CD4-positive, alpha-beta memory T cell (primary cell): ENCODE measurements around the gene PLA1A. TPM values are rescaled to one million over a fixed set of nuclear protein-coding genes. Genes with fewer than 3 reads are reported as not detected.
"Not testable (repeated sequence)": the region's sequence is repeated elsewhere in the genome, so short reads cannot be mapped to it uniquely, and the experiment has no call there.

Experiments used
- CTCF ChIA-PET: fragments of 350-600 bp; sonication (Branson Sonifier 250); formaldehyde crosslinking; loops from one replicate; lab custom pipeline; 2021; ENCODE audit warnings: inconsistent platforms; ENCODE audit not compliant: partially characterized antibody; lab: Charles Lee
- POLR2A ChIA-PET: fragments of 350-600 bp; sonication (Branson Sonifier 250); formaldehyde crosslinking; loops from one replicate; lab custom pipeline; 2021; ENCODE audit not compliant: partially characterized antibody; lab: Charles Lee
- DNase-seq, 5 donors: peaks; one replicate each; pipeline versions ENCODE4 v3.0.0 to v3.0.0-alpha.2; 2020 to 2022; ENCODE audit warnings: mixed read lengths in 1 of 5
- H3K27ac ChIP-seq: one replicate; pipeline ENCODE4 v1.7.0; 2013; ENCODE audit warnings: low read depth, low read length
- H3K27me3 ChIP-seq: 2 replicates; pipeline ENCODE4 v1.7.0; 2013; ENCODE audit warnings: mild to moderate bottlenecking, low read length, moderate library complexity; ENCODE audit not compliant: insufficient read depth
- H3K36me3 ChIP-seq: 2 replicates; pipeline ENCODE4 v1.7.0; 2013; ENCODE audit warnings: mild to moderate bottlenecking, low read length, moderate library complexity; ENCODE audit not compliant: insufficient read depth
- H3K4me1 ChIP-seq: 2 replicates; pipeline ENCODE4 v1.7.0; 2013; ENCODE audit warnings: mild to moderate bottlenecking, low read length, moderate library complexity; ENCODE audit not compliant: insufficient read depth
- H3K4me3 ChIP-seq, 2 donors: one replicate each; pipeline ENCODE4 v1.7.0; 2013; ENCODE audit warnings: low read length in 2 of 2, mild to moderate bottlenecking in 1 of 2
- H3K9me3 ChIP-seq, 2 donors: one replicate each; pipeline ENCODE4 v1.7.0; 2013; ENCODE audit warnings: low read length in 2 of 2, control low read depth in 1 of 2; ENCODE audit not compliant: control insufficient read depth in 1 of 2
- H3K27ac Mint-ChIP-seq, 7 donors: one replicate each; pipeline ENCODE4 v1.8.0; 2020 to 2021; ENCODE audit warnings: mixed read lengths in 7 of 7, mild to moderate bottlenecking in 6 of 7, inconsistent platforms in 3 of 7, moderate library complexity in 3 of 7
- H3K27me3 Mint-ChIP-seq, 2 donors: one replicate each; pipeline ENCODE4 v1.8.0; 2020 to 2021; ENCODE audit warnings: mixed read lengths in 2 of 2
- H3K36me3 Mint-ChIP-seq, 2 donors: one replicate each; pipeline ENCODE4 v1.8.0; 2020 to 2021; ENCODE audit warnings: mixed read lengths in 2 of 2, inconsistent platforms in 1 of 2, mild to moderate bottlenecking in 1 of 2
- H3K4me1 Mint-ChIP-seq, 4 donors: one replicate each; pipeline ENCODE4 v1.8.0; 2020 to 2021; ENCODE audit warnings: mixed read lengths in 4 of 4, mild to moderate bottlenecking in 1 of 4
- H3K4me3 Mint-ChIP-seq, 8 donors: one replicate each; pipeline ENCODE4 v1.8.0; 2020 to 2021; ENCODE audit warnings: mixed read lengths in 8 of 8, mild to moderate bottlenecking in 7 of 8, moderate library complexity in 6 of 8, inconsistent platforms in 3 of 8
- H3K9me3 Mint-ChIP-seq, 8 donors: one replicate each; pipeline ENCODE4 v1.8.0; 2020 to 2021; ENCODE audit warnings: mixed read lengths in 8 of 8, mild to moderate bottlenecking in 5 of 8, inconsistent platforms in 3 of 8, moderate library complexity in 1 of 8
- intact Hi-C: fragments of 100-400 bp; cut with micrococcal nuclease; formaldehyde crosslinking; loops from one replicate; pipeline ENCODE4 v1.15.1; 2023
- polyA plus RNA-seq, 2 donors: library from polyadenylated mRNA; unstranded; fragments of 300-500 nt; fragmentation: Illumina TruSeq; gene quantifications; one replicate each; pipeline ENCODE4 v1.2.3, GENCODE V29; 2021
- total RNA-seq, 2 experiments: library from RNA; stranded (reverse); gene quantifications; one replicate each; pipeline ENCODE4 v1.2.3, GENCODE V29; 2021

The PLA1A gene
- total and polyA plus RNA-seq, 4 experiments from 2014 or later: not detected

DNA sequence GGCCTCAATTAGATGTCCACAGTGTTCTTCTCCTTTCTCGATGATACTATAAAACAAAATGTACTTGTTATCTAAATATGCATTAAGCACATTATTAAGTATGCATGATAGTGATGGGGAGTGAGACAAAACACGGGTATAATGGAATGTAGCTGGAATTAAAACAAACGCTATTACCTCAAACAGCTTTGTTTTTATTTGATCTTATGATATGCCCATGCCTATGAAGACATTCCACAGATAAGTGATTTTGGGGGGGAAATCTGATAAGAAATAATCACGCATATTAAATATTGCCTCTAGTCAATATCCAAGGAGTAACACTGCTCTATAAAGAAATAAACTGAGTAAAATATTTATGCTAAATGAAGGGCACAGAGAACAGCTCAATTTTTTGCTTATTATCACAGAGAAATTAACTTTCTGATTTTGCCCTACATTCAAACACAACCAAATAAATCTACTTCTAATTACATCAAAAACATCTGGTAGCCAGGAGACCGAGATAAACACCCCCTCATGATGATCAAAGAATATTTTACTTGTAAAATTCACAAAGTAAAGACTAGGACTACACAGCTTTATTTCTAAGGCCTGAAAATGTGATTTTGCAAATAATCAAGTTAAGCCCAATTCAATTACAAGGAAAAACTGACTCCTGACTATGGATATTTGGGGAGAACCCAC lies 77.6 kb downstream of the PLA1A start:
- Histone ChIP-seq H3K36me3 (peaks cover 34% of the 10 kb centered on the region), H3K9me3 (no peaks in the 10 kb centered on the region), H3K4me1 (peaks cover 34% of the 10 kb centered on the region), H3K4me3 (no peak overlapping the region), H3K27ac (peak overlapping the region; percentile 69), H3K27me3 (no peaks in the 10 kb centered on the region)
- Mint-ChIP-seq H3K27me3 (no peaks in the 10 kb centered on the region), H3K36me3 (peaks cover 20 to 47% of the 10 kb centered on the region in 2 donors), H3K9me3 (no peaks in the 10 kb centered on the region), H3K4me1 (peaks cover 27 to 46% (median 36%) of the 10 kb centered on the region in 4 donors), H3K4me3 (peak overlapping the region; percentile 83 to 97 (median 91)), H3K27ac (peak overlapping the region; percentile 41 to 97 (median 74))
- ChIA-PET CTCF (interaction anchor here (1.5 to 2.2 kb wide), 3 partner anchors 15 to 116 kb away, joined by 3 to 8 read pairs (median 3); partner anchors contain the start of gene CD80), POLR2A (interaction anchor here (0.8 to 0.9 kb wide), 2 partner anchors 177 to 206 kb away, joined by 3 read pairs; partner anchors contain the start of genes POGLUT1 and TIMMDC1)
- intact Hi-C loops: loop anchor here (5.0 to 10.0 kb wide), 4 partner anchors 441 to 1067 kb away; partner anchors contain the start of genes GTF2E1, LRRC58, NDUFB4 and RABL3
- DNase-seq: no peak

DNA sequence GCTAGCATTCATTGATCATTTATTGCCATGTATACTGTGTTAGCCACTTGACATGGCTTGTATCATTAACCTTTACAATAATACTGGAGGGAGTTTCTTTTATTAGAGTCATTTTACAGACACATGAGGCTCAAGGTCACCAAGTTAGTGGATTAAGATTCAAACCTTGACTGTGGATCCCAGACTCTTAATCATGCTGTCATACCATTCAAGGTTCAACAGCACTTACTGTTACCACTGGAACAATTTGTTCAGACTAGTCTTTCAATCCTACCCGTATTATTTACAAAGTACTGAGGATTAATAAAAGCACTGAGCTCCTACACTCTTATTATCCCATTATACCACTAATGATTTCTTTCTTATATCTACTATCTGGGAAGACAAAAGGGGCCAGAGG lies 78.3 kb downstream of the PLA1A start:
- peaks cover 34% of the 10 kb centered on the region for H3K4me1 ChIP-seq
- no peaks in the 10 kb centered on the region for H3K27me3 ChIP-seq
- Mint-ChIP-seq H3K4me3 (peak overlapping the region; percentile 83 to 97 (median 91)), H3K36me3 (peaks cover 20 to 41% of the 10 kb centered on the region in 2 donors), H3K9me3 (no peaks in the 10 kb centered on the region), H3K27me3 (no peaks in the 10 kb centered on the region), H3K4me1 (peaks cover 27 to 45% (median 34%) of the 10 kb centered on the region in 4 donors), H3K27ac (peak overlapping the region; percentile 54 to 99 (median 95))
- ChIA-PET CTCF (interaction anchor here (1.0 to 2.2 kb wide), 3 partner anchors 14 to 96 kb away, joined by 3 to 8 read pairs (median 4); no protein-coding TSS in a partner anchor), POLR2A (interaction anchor here (1.0 to 1.6 kb wide), 6 partner anchors 7 to 825 kb away, joined by 3 to 10 read pairs (median 4); partner anchors contain the start of genes ADPRH, LRRC58 and TMEM39A)
- intact Hi-C loops: loop anchor here (5.0 to 10.0 kb wide), 4 partner anchors 441 to 1066 kb away; partner anchors contain the start of genes GTF2E1, LRRC58, NDUFB4 and RABL3
- no peaks in the 10 kb centered on the region for H3K9me3 ChIP-seq
- H3K4me3 ChIP-seq: peak overlapping the region; percentile 27 to 89
- H3K36me3 ChIP-seq: peaks cover 29% of the 10 kb centered on the region
- no peak for DNase-seq
- H3K27ac ChIP-seq: peak overlapping the region; percentile 69

DNA sequence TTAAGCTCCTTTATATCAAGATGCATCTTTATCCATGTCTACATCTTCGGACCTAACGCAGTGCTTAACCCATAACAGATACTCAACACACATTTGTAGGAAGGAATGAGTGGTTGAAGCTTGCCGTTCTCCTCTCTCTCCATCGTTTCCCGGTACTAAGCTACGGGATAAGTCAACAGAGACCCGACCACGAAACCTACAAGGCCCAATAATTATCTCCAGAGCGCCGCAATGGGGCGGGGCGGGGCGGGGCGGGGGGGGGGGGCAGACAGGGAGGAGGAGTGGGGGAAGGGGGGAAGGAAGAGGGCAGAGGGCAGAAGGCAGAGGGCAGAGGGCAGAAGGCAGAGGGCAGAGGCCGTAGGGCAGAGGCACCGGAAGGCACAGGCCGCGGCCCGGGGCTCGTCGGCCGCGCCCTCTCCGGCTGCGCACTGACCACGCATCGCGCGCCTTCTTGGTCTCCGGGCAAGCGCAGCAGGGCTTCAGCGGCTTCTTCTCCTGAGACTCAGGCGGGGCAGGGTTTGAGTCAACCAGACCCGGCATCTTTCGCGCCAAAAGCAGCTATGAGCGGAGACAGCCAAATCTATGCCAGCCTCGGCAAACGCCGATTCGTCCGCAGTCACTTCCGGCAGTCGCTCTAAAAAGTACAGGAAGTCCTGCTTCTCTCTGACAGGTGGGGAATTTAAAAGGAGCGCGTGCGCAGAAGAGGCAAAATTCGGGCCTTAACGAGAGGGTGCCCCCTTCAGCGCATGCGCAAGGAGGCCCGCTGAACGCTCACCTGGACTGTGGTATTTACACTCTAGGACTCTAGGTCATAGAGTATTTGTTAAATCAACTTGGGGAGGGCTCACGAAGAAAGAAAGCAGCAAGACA lies 79.3 kb downstream of the PLA1A start, which contains the start of gene COX17:
TSS of gene COX17 (minus strand) at position 636 of the 870 bp plus-strand sequence. CDS start at position 540, 96 bp downstream.
- Histone ChIP-seq H3K4me1 (peaks cover 34% of the 10 kb centered on the region), H3K27me3 (no peaks in the 10 kb centered on the region), H3K9me3 (no peaks in the 10 kb centered on the region), H3K4me3 (peak within 1 kb of the TSS; percentile 72 to 89), H3K36me3 (peaks cover 21% of the 10 kb centered on the region), H3K27ac (peak within 1 kb of the TSS; percentile 69)
- peak; percentile 94 to 99 (median 97) for DNase-seq
- ChIA-PET CTCF (interaction anchor here (1.0 to 2.2 kb wide), 2 partner anchors 13 to 97 kb away, joined by 4 to 8 read pairs; no protein-coding TSS in a partner anchor), POLR2A (interaction anchor here (0.7 to 2.4 kb wide), 13 partner anchors 8 to 826 kb away, joined by 3 to 20 read pairs (median 4); partner anchors contain the start of genes ADPRH, GSK3B, LRRC58 and TIMMDC1)
- intact Hi-C loops: loop anchor here (1.0 to 10.0 kb wide), 8 partner anchors 25 to 1065 kb away; partner anchors contain the start of genes GSK3B, GTF2E1, LRRC58 and NDUFB4
- Mint-ChIP-seq H3K27ac (peak within 1 kb of the TSS; percentile 87 to 99 (median 96)), H3K9me3 (no peaks in the 10 kb centered on the region), H3K36me3 (peaks cover 18 to 31% of the 10 kb centered on the region in 2 donors), H3K4me3 (peak within 1 kb of the TSS; percentile 83 to 97 (median 91)), H3K27me3 (no peaks in the 10 kb centered on the region), H3K4me1 (peaks cover 27 to 42% (median 32%) of the 10 kb centered on the region in 4 donors)

DNA sequence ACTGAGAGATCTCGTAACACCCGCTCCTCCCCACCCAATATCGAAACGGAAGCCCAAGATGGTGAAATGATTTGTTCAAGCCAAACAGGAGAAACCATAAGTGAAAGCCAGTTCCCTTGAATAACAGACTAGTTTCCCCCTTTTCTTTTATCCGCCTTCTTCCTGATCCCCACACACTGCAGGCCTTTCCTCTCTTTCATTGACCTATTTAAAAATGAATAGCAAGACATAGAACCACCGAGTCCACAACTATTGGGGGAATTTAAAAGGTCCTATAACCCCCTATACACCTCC lies 79.9 kb downstream of the PLA1A start:
- POLR2A ChIA-PET: interaction anchor here (0.7 to 2.4 kb wide), 9 partner anchors 9 to 671 kb away, joined by 3 to 20 read pairs (median 4); partner anchors contain the start of genes ADPRH, GSK3B, LRRC58 and TIMMDC1
- Mint-ChIP-seq H3K36me3 (peaks cover 14 to 27% of the 10 kb centered on the region in 2 donors), H3K9me3 (no peaks in the 10 kb centered on the region), H3K27ac (peak overlapping the region; percentile 87 to 99 (median 95)), H3K4me1 (peaks cover 27 to 38% (median 32%) of the 10 kb centered on the region in 4 donors), H3K27me3 (no peaks in the 10 kb centered on the region), H3K4me3 (peak overlapping the region; percentile 83 to 92 (median 88))
- CTCF ChIA-PET: interaction anchor here (1.5 kb wide), 1 partner anchor 97 kb away, joined by 3 read pairs; no protein-coding TSS in a partner anchor
- intact Hi-C loops: loop anchor here (1.0 to 10.0 kb wide), 8 partner anchors 25 to 1065 kb away; partner anchors contain the start of genes GSK3B, GTF2E1, LRRC58 and NDUFB4
- Histone ChIP-seq H3K27me3 (no peaks in the 10 kb centered on the region), H3K27ac (peak overlapping the region; percentile 69), H3K4me1 (peaks cover 34% of the 10 kb centered on the region), H3K36me3 (peaks cover 21% of the 10 kb centered on the region), H3K9me3 (no peaks in the 10 kb centered on the region), H3K4me3 (peak overlapping the region; percentile 72 to 89)
- no peak for DNase-seq

DNA sequence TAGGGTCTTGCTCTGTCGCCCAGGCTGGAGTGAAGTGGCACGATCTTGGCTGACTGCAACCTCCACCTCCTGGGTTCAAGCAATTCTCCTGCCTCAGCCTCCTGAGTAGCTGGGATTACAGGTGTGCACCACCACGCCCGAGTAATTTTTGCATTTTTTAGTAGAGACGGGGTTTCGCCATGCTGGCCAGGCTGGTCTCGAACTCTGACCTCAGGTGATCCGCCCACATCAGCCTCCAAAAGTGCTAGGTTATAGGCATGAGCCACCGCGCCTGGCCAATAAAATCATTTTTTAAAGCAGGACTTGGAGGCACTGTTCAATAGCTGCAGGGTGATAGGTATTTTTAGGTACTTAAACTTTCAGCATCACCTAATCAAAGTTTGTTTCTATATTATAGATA lies 80.5 kb downstream of the PLA1A start:
- not testable (repeated sequence) for H3K4me3 Mint-ChIP-seq, H3K9me3 Mint-ChIP-seq, H3K27ac ChIP-seq, H3K4me3 ChIP-seq, DNase-seq, H3K27me3 ChIP-seq, H3K27me3 Mint-ChIP-seq, H3K9me3 ChIP-seq
- peaks cover 24 to 32% (median 29%) of the 10 kb centered on the region in 4 donors for H3K4me1 Mint-ChIP-seq
- ChIA-PET CTCF (interaction anchor here (1.5 to 4.4 kb wide), 2 partner anchors 98 to 795 kb away, joined by 3 to 42 read pairs; no protein-coding TSS in a partner anchor), POLR2A (interaction anchor here (0.7 to 2.4 kb wide), 4 partner anchors 180 to 438 kb away, joined by 3 to 20 read pairs (median 6); partner anchors contain the start of genes B4GALT4, GSK3B and TIMMDC1)
- intact Hi-C loops: loop anchor here (5.0 to 10.0 kb wide), 4 partner anchors 443 to 1064 kb away; partner anchors contain the start of genes GTF2E1, LRRC58, NDUFB4 and RABL3
- H3K36me3 Mint-ChIP-seq: peaks cover 9 to 21% of the 10 kb centered on the region in 2 donors
- peak overlapping the region in 2 of 7 donors; percentile 24 to 41 for H3K27ac Mint-ChIP-seq
- peaks cover 15% of the 10 kb centered on the region for H3K36me3 ChIP-seq
- H3K4me1 ChIP-seq: peaks cover 28% of the 10 kb centered on the region
